Parathyroid adenoma (tissue), 2 donors: ENCODE measurements around the gene ZNF57.

Experiments
- H2AFZ ChIP-seq: fragments of 300-600 bp; sonication (generic); one replicate; pipeline ENCODE4 v1.7.0; 2017; ENCODE audit warnings: antibody characterized with exemption, mild to moderate bottlenecking
- H3K27ac ChIP-seq: fragments of 300-600 bp; sonication (generic); one replicate; pipeline ENCODE4 v1.7.0; 2017
- H3K27me3 ChIP-seq: fragments of 300-600 bp; sonication (generic); one replicate; pipeline ENCODE4 v1.7.0; 2017; ENCODE audit warnings: low read length; ENCODE audit not compliant: control insufficient read depth, insufficient read depth
- H3K36me3 ChIP-seq: fragments of 300-600 bp; sonication (generic); one replicate; pipeline ENCODE4 v1.7.0; 2017; ENCODE audit warnings: low read length; ENCODE audit not compliant: control insufficient read depth, insufficient read depth
- H3K4me1 ChIP-seq: fragments of 300-600 bp; sonication (generic); one replicate; pipeline ENCODE4 v1.7.0; 2017; ENCODE audit warnings: control low read depth
- H3K4me2 ChIP-seq: fragments of 300-600 bp; sonication (generic); one replicate; pipeline ENCODE4 v1.7.0; 2017; ENCODE audit warnings: low read length
- H3K4me3 ChIP-seq: fragments of 300-600 bp; sonication (generic); one replicate; pipeline ENCODE4 v1.7.0; 2017; ENCODE audit warnings: low read depth, low read length
- H3K79me2 ChIP-seq: fragments of 300-600 bp; sonication (generic); one replicate; pipeline ENCODE4 v1.7.0; 2017; ENCODE audit warnings: control low read depth
- H3K9ac ChIP-seq: fragments of 300-600 bp; sonication (generic); one replicate; pipeline ENCODE4 v1.7.0; 2017; ENCODE audit warnings: mild to moderate bottlenecking
- H3K9me3 ChIP-seq: fragments of 300-600 bp; sonication (generic); one replicate; pipeline ENCODE4 v1.7.0; 2017; ENCODE audit warnings: low read length; ENCODE audit not compliant: control insufficient read depth
- TF ChIP-seq, protein P1 (sequence below): fragments of 300-600 bp; sonication (generic); IDR thresholded peaks from one replicate; pipeline ENCODE4 v1.7.0; 2017; ENCODE audit warnings: antibody characterized with exemption, mild to moderate bottlenecking
- donor health status: primary hyperparathyroidism.

ZNF57 gene

DNA sequence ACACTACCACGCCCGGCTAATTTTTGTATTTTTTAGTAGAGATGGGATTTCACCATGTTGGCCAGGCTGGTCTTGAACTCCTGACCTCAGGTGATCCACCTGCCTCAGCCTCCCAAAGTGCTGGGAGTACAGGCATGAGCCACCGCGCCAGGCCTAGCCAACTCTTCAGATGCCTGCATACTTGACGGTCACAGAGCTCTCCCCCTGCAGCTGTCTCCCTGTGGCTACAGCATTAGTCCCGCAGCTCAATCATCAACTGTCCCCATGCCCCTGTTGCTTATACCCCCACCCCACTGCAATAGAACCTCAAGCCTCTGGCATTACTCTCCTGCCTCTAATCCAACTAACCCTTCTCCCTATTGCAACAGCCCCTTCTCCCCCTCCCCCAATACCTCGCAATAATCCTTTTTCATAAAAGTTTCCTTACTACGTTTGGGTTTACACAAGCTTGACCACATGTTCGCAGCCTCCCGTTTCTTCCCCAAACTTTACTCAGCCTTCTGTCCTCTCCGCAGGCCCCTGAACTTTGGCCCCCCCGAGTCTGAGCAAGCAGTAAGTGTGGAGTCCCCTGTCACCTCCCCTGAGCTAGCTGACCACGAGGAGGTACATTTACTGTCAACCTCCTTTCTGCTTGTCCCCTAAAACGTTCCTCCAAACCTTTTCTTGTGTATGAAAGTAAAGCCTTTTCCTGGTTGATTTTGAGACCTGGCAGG lies 42.4 kb downstream of the ZNF57 start:
- no peak overlapping the region for H3K9ac ChIP-seq
- H3K27me3 ChIP-seq: no peaks in the 10 kb centered on the region
- TF ChIP-seq, protein P1, sequence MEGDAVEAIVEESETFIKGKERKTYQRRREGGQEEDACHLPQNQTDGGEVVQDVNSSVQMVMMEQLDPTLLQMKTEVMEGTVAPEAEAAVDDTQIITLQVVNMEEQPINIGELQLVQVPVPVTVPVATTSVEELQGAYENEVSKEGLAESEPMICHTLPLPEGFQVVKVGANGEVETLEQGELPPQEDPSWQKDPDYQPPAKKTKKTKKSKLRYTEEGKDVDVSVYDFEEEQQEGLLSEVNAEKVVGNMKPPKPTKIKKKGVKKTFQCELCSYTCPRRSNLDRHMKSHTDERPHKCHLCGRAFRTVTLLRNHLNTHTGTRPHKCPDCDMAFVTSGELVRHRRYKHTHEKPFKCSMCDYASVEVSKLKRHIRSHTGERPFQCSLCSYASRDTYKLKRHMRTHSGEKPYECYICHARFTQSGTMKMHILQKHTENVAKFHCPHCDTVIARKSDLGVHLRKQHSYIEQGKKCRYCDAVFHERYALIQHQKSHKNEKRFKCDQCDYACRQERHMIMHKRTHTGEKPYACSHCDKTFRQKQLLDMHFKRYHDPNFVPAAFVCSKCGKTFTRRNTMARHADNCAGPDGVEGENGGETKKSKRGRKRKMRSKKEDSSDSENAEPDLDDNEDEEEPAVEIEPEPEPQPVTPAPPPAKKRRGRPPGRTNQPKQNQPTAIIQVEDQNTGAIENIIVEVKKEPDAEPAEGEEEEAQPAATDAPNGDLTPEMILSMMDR: no peak
- no peaks in the 10 kb centered on the region for H3K4me1 ChIP-seq
- H3K27ac ChIP-seq: no peak overlapping the region
- H3K36me3 ChIP-seq: no peaks in the 10 kb centered on the region
- H2AFZ ChIP-seq: no peak overlapping the region
- H3K4me3 ChIP-seq: no peak overlapping the region
- H3K4me2 ChIP-seq: no peak overlapping the region
- no peaks in the 10 kb centered on the region for H3K9me3 ChIP-seq
- peaks cover 12% of the 10 kb centered on the region for H3K79me2 ChIP-seq

DNA sequence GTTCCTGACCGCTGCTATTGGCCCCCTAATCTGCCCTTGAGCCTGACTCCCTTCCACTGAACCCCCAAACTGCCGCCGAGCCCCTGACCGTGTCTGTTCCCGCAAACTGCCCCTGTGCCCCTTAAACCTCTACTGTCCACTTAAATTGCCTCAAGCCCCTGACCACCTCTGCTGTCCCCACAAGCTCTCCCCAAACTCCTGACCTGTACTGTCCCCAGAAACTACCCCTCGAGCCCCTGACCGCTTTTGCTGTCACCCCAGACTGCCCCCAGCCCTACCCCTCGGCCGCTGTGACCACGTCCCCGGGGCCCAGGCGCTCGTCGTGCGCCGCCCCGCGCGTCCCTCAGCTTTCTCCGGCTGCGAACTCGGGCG lies 43.7 kb downstream of the ZNF57 start:
- peak overlapping the region; percentile 65 for H3K9ac ChIP-seq
- H3K36me3 ChIP-seq: no peaks in the 10 kb centered on the region
- TF ChIP-seq, protein P1: no peak
- H3K27ac ChIP-seq: peak overlapping the region; percentile 90
- H3K27me3 ChIP-seq: no peaks in the 10 kb centered on the region
- peaks cover 3% of the 10 kb centered on the region for H3K4me1 ChIP-seq
- H3K4me2 ChIP-seq: peak overlapping the region; percentile 84
- no peaks in the 10 kb centered on the region for H3K9me3 ChIP-seq
- H3K4me3 ChIP-seq: peak overlapping the region; percentile 82
- H2AFZ ChIP-seq: peak overlapping the region; percentile 99
- peaks cover 12% of the 10 kb centered on the region for H3K79me2 ChIP-seq

DNA sequence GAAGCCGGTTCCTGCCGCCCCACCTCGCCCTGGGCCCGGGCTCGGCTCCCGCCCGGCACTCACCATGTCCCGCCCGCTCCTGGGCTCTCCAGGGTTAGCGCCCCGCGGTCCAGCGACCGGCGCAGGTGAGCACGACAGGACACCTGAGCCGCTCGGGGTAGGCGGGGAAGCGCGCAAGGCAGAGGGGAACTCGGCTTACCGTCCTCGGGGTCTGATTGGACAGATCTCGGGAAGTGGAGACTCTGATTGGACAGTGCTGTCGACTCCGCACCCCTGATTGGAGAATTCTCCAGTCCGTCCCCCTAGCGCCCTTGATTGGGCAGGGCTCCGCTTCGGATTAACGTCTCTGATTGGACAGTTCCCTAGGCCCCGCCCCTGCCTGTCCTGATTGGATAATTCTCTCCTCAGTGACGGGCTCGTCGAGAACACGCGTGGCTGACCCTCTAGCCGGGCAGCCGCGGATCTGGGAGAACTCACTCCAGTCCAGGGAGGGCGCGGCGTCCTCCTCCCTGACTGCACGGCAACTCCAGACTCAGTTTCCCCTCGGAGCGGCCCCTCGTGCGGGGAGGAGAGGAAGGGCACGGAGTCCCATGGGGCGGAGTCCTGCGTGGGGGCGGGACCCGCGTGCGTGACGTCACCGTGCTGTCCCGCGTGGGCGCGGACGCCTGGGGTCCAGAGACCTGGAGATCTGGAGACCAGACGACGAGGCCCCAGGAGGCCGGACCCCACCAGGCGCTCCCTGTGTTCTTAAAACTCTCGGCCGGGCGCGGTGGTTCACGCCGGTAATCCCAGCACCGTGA lies 44.2 kb downstream of the ZNF57 start, which contains the start of gene ZNF77:
ZNF77 (minus strand) TSS at position 197 of the 800 bp plus-strand sequence; CDS start at position 66, 131 bp downstream.
- H3K27ac ChIP-seq: peak within 1 kb of the TSS; percentile 90

DNA sequence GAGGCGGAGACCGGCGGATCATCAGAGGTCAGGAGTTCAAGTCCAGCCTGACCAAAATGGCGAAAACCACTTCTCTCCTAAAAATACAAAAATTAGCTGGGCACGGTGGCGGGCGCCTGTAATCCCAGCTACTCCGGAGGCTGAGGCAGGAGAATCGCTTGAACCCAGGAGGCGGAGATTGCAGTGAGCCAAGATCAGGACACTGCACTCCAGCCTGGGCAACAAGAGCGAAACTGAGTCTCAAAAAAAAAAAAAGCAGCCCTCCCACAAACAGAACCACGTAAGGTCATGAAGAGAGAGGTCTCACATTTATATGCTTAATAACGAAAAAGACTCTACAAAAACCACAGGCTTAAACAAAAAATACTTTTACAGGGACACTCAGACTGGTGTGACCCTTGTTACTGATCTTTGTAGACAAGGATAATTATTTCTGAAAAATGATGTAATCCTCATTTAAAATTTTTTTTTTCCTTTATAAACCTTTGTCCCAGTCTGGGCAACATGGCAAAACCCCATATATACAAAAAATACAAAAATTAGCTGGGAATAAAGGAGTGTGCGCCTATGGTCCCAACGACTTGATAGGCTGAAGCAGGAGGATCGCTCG lies 45.0 kb downstream of the ZNF57 start:
- H3K79me2 ChIP-seq: peaks cover 9% of the 10 kb centered on the region
- peaks cover 6% of the 10 kb centered on the region for H3K4me1 ChIP-seq
- H3K4me2 ChIP-seq: peak overlapping the region; percentile 72
- H3K27me3 ChIP-seq: no peaks in the 10 kb centered on the region
- H3K36me3 ChIP-seq: no peaks in the 10 kb centered on the region
- H3K27ac ChIP-seq: peak overlapping the region; percentile 90
- TF ChIP-seq, protein P1: no peak
- no peak overlapping the region for H3K9ac ChIP-seq
- no peaks in the 10 kb centered on the region for H3K9me3 ChIP-seq
- H2AFZ ChIP-seq: peak overlapping the region; percentile 99
- H3K4me3 ChIP-seq: peak overlapping the region; percentile 82

More for the DNA sequence above, 44.2 kb downstream of the ZNF57 start, which contains the start of gene ZNF77:
- Histone ChIP-seq H3K36me3 (no peaks in the 10 kb centered on the region), H3K4me1 (peaks cover 6% of the 10 kb centered on the region), H3K4me3 (peak within 1 kb of the TSS; percentile 82), H3K9ac (peak within 1 kb of the TSS; percentile 65), H3K4me2 (peak within 1 kb of the TSS; percentile 84), H3K9me3 (no peaks in the 10 kb centered on the region), H3K79me2 (peaks cover 9% of the 10 kb centered on the region), H2AFZ (peak within 1 kb of the TSS; percentile 99), H3K27me3 (no peaks in the 10 kb centered on the region)
- TF ChIP-seq, protein P1: peak; percentile 13
